Stimulated activated CD4-positive, alpha-beta T cell treated with anti-CD3 and anti-CD28 coated beads, TNF-alpha, amount 100 ng/mL, for 4 hours (primary cell): ENCODE measurements around the gene RPAP2.
"Not testable (repeated sequence)": the region's sequence is repeated elsewhere in the genome, so short reads cannot be mapped to it uniquely, and the experiment has no call there.

Experiments
- DNase-seq, 3 experiments: peaks; one replicate each; pipeline ENCODE4 v3.0.0-alpha.2; 2020; ENCODE audit warnings: low read depth in 3 of 3

RPAP2 gene

GRCh38 chr1:92323473-92324453 is 24.9 kb downstream of the RPAP2 start:
- DNase-seq: no peak

DNA sequence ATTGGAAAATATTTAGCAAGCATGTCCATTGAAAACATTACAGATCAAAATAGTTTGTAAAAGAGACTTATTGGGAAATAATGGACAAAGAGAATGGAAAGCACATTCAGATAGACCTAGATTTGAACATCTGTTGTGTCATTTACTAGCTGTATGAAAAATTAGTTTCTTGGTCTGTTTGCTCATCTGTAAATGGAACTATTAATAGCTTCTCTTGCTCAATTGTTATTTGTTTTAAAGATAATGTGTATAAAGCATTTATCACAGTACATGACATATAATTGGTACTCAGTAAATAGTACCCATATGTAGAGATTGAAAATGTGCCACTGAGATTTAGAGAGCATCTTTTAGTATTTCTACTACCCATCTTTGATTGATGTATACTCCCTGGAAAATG is 25.9 kb downstream of the RPAP2 start:
- DNase-seq: no peak

DNA sequence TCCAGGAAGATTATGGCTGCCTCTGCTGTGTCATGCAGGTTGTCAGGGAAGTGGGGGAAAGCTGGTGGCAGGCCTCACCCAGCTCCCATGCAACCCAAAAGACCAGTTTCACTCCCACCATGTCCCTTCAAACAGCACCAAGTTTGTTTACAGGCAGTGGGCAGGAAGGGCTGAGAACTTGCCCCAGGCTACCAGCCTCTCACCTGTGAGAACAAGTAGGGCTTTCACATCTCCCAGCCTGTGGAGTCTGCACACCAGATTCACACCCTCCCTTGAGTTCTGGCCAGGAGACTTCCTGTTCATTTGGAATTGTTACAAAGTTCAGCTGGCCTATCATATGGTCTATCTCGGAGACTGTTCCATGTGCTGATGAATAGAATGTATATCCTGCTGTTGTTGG is 27.8 kb downstream of the RPAP2 start:
- no peak for DNase-seq

- no peak for DNase-seq
These were observed 28.9 kb downstream of the RPAP2 start for GRCh38 chr1:92327794-92328193.

DNA sequence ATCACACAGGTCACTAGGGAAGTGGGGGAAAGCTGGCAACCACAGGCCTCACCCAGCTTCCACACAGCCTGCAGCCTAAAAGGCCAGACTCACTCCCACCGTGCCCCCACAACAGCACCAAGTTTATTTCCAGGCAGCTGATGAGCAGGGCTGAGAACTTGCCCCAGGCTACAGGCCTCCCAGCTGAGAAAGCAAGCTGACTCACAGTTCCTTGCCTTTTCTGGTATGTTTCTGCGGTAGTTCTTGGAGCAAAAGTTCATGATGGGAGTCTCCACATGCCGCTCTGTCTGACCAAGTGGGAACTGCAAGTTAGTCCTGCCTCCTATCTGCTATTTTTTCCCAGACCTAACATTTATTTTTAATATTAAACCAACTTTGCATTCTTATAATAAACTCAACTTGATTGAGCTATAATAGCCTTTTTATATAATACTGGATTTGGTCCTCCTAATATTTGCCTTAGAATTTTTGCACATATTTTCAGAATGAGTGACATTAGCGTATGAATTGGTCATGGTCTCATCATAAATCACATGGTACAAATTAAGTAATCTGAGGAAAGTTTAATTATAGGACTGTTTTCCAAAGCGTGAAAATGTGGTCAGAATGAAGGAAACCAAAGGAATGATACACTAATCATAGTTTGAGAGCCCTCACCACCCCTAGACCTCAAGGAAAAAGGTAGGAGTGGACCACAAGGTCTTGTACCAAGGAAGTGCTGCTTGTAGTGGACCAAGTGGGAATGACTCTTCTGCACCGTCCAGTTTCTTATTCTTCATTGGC is 30.7 kb downstream of the RPAP2 start:
- no peak for DNase-seq

DNA sequence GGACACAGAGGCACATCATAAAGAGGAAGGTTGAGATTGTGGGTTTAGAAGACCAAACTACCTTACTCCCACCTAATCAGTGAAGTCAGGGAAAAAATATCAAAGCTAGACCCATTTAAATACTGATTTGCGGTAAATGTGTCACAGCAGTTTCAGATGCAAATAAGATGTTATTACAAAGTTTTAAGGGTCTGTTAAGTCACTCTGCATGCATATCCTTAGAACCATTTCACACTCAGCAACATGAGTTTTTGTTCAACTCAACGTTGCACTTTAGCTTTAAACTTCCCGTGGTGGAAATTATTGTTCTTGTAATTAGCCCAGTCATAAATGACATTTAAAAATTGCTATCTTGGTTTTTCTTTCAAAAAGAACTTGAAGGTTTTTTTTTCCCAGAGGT is 34.8 kb downstream of the RPAP2 start:
- no peak for DNase-seq

DNA sequence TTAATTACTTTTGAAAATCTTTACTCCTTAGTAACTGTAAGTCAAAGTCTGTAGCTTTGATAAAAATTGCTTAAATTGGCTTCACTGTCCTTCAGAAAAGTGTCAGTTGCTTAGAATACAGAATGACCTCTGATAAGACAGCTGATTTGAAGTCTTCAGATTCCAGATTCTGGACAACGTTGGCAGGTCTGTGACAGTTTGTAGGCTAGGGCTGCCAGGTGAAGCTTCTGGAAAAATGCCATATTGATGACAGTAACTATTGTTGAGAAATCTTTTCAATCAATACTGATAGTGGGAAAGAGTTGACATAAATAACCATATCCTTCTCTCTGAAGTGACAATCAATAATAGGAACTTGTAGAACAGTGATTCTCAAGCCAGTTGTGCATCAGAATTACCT is 41.3 kb downstream of the RPAP2 start:
- no peak for DNase-seq

DNA sequence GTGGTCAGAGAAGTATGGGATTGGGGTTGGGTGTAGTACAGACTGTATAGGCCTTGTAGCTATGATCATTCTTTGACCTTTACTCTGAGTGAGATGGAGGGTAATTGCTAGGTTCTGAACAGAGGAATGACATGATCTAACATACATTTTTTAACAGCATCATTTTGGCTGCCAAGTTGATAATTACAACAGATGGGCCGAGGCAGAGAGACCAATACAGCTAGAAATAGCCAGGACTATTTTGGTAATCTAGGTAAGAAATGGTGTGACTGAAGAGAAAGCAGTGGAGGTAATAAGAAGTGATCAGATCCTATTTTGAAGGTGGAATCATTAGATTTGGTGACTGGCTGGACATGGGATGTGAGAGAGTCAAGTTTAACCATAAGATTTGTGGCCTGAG is 43.5 kb downstream of the RPAP2 start:
- no peak for DNase-seq

DNA sequence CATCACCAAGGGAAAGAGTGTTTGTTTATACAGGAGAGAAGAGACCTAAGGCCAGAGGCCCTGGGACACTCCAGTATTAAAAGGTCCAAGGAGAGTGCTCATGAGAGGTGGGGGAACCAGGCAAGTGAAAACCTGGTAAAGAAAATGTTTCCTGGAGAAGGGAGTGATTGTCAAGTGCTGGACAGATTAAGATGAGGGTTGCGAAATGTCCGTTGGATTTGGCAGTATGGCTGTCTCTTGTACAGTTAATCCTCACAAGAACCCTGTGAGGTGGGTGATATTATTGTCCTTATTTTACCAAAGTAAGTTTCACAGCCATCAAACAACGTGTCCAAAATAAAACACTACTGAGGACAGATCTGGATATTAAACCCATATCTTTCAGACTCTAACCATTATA is 44.2 kb downstream of the RPAP2 start:
- no peak for DNase-seq

DNA sequence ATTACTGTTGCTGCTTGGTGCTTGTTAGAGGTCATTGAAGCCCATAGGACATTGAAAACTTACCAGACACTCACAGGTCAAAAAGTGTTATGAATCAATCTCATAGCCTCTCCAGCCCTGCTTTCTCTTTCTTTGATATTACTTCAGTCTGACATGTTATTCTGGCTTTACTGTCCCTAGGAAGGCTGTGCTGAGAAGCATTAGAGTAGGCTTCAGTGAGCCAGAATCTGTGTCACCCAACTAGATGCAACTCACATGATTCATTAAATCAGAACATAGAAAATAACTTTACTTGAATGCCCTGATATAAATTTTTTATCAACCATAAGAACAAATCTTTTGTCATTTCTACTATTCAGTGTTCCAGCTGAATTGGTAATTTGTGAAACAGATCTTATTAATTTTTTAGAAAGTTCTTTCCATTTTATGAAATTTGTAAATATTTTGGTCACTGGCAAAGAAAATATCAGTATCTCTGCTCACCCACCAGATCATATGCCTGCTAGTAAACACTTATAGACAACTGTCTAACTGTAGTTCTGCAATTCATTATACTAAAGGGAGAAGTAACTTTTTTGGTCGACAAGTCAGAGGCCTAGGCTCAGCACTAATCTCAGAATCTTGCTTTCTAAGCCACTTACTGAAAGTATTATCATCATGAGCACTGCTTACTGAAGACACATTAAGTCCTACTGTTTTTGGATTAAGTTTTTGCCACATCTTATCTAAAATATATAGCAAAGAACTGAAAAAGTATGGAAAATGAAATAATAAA is 48.2 kb downstream of the RPAP2 start:
- DNase-seq: no peak

DNA sequence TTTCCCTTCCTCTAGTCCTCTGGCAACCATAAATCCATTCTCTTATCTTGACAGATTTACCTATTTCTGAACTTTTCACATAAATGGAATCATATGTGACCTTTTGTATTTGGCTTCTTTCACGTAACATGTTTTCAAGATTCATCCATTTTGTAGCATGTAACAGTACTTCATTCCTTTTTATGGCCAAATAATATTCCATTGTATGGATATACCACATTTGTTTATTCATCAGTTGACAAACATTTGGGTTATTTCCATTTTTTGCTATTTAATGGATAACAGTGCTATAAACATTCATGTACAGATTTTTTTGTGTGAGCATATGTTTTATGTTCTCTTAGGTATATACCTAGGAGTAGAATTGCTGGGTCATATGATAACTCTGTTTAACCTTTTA is 54.0 kb downstream of the RPAP2 start:
- no peak for DNase-seq

GRCh38 chr1:92354259-92354658 is 55.4 kb downstream of the RPAP2 start:
- no peak for DNase-seq

- DNase-seq: no peak
These were observed 58.1 kb downstream of the RPAP2 start for GRCh38 chr1:92356956-92357355.

- DNase-seq: not testable (repeated sequence)
These were observed 60.5 kb downstream of the RPAP2 start for GRCh38 chr1:92359382-92359781.

- no peak for DNase-seq
These were observed 61.1 kb downstream of the RPAP2 start for GRCh38 chr1:92359986-92360385.

GRCh38 chr1:92362970-92363369 is 64.1 kb downstream of the RPAP2 start:
- DNase-seq: no peak

- DNase-seq: no peak
These were observed 64.5 kb downstream of the RPAP2 start for GRCh38 chr1:92363401-92363800.

DNA sequence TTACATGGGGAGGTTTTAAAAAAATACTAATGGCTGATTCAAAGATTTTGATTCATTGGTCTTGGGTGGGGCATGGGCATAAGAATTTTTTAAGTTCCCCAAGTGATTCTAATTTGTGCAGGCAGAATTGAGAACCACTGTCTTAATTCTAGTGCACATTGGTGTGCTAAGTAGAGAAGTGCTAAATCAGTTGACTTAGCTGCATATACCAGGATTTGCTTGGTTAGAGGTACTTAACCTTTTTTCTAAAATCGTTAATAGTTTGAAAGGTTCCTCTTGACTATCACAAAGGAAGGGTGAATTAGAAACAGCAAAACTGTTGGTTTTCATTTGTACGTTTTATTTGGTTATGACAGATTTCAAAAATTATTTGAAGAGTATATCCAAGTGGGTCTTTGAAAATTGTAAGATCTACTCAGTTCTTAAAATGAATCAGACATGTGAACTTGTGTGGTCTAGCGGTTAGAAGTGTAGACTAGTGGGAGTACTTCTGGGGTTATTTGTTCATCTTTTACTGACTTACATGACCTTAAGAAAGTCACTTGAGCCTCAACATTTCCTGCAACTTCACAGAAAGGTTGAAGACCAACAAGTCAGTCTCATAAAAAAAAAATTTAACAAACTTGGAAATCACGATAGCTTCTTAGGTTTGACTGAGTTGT is 66.7 kb downstream of the RPAP2 start:
- DNase-seq: no peak

DNA sequence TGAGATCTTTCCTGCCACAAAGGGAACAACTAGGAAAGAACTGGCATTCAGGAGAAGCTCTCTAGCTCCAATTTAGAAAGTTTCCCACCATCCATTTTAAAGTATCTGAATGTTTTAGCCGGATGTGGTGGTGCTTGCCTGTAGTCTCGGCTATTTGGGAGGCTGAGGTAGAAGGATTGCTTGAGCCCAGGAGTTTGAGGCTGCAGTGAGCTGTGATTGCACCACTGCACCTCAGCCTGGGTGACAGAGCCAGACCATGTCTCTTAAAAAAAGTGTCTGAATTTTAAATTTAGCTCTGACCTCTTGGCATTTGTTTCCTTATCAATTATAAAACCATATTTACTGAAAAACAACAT is 67.2 kb downstream of the RPAP2 start:
- DNase-seq: no peak

GRCh38 chr1:92367496-92367895 is 68.6 kb downstream of the RPAP2 start:
- no peak for DNase-seq

GRCh38 chr1:92372164-92372563 is 73.3 kb downstream of the RPAP2 start:
- no peak for DNase-seq

GRCh38 chr1:92374223-92374622 is 75.4 kb downstream of the RPAP2 start:
- DNase-seq: no peak
